Activated CD4-positive, alpha-beta T cell treated with anti-CD3 and anti-CD28 coated beads, Interleukin-2, amount 50 U/mL, for 24 hours (primary cell): ENCODE measurements around the gene CTSW.

ENCODE experiments used
- DNase-seq, 2 donors: peaks; one replicate each; pipeline ENCODE4 v3.0.0-alpha.2; 2020; ENCODE audit warnings: low read depth in 1 of 2, low spot score in 1 of 2

The CTSW gene

DNA sequence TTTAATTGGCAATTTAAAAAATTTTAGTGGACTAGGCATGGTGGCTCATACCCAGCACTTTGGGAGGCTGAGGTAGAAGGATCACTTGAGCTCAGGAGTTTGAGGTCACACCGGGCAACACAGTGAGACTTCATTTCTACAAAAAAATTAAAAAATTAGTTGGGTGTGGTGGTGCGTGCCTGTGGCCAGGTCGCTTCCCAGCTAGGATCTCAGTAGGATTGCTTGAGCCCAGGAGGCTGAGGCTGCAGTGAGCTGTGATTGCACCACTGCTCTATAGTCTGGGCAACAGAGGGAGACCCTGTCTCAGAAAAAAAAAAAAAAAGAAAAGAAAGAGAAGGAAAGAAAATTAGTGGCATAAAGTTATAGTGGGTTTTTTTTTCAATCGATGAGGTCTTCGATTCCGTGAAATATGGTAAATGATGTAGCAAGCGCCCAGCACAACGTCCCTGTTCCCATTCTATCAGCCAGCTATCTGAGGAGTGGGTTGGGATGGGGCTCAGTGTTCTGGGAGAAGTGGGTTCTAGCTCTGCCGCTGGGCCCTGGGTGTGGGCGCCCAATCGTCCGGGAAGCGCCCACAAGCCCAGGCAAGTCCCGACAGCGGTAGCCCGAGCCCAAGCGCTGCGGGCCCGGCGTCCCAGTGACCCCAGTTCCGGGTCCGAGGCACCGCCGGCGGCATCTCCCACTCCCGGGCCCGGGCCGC, 19.2 kb downstream of the CTSW start:
- no peak for DNase-seq

DNA sequence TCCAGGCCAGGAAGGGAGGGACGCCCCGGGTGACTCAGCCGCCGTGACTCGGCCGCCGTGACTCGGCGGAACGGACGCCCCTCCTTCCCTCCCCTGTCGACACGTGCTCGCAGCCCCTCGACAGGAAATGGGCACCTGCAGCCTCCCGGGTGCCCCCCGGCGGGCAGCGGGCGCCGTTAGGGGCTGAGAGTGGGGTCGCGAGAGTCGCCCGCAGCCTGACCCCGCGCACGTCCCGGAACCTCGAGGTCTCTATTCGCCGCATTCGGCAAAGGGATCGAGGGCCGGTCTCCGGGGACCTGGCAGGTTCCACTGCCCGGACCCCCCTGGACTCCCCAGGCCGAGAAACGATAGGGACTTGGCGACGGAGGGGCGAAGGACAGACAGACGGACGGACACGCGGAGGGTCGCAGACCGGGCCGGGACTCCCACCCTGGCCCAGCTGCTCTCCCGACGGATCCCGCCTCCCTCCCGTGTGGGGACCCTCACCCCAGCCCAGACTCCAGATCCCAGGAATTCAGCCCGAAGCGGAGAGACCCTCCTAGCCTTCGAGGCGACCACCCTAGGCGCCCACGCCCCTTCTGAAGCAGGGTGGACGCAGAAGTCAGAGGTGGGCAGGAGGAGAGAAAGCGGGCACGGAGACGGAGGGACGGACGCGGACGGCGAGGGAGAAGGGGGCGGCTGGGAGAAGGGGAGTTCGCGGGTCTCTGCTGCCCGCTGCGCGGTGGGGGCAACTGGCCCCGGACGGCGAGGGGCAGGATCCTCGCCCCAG, 19.9 kb downstream of the CTSW start:
- peak; percentile 55 to 69 for DNase-seq

DNA sequence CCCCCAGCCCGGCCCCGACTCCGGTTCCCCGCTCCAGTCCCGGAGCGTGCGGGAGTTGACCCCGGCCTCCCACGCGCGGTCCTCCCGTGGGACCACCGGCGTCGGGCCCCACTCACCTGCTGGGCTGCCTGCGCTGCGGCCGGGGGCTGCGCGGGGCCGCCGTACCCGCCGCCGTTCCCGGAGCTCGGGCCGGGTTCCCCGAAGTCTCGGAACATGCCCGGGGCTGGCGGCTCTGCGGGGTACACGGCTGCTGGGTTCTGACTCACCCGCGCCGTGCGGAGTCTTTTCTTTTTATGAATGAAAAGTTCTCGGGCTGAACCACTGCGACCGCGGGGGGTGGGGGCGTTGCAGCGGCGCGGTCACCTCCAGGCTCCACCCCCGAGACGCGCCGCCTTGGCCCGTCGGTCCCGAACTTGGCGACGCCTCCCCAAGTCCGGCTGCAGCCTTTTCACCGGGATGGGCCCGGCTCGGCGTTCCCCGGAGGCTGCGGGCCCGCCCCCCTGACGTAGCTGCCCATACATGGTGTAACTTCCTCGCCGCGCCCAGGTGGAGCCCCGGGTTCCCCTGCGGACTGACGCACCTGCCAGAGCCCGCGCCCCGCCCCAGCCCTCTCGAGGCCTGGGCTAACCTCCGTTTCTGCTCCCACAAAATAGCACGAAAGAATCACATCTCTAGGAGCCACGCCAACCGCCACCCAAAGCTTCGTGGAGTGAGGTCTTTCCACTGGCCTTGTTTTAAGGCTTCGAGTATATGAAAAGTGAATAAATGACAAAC, 20.7 kb downstream of the CTSW start, which contains the start of gene FOSL1:
Gene FOSL1, minus strand, starts transcription at position 264 of the 774 bp plus-strand sequence. Its CDS starts 49 bp downstream, at position 215.
- peak; percentile 87 to 89 for DNase-seq

DNA sequence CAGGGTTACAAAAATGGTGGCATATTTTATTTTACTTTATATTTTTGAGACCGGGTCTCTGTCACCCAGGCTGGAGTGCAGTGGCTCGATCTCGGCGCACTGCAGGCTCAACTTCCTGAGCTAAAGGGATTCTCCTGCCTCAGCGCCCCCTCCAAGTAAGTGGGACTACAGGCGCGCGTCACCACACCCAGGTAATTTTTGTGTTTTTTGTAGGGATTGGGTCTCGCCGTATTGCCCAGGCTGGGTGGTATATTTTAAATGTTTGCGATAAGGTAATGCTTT, 21.2 kb downstream of the CTSW start:
- DNase-seq: no peak

DNA sequence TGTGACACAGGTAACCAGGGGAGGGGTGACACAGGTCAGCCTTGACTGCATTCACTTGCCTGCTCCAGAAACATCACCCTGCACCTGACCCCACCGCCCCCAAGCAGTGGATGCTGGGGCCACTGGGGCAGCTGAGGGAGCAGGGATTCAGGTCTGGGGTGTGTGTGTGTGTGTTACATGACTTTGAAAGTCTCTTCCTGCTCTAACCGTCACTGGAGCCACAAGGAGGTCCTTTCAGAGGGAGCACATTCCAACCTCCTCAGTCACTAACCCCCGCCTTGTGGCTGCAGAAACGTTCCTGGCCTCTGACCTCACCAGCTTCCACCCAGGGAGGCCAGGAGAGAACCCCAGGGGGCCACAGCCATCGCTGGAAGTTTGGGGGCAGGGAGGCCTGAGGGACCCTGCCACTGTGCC, 23.4 kb downstream of the CTSW start:
- no peak for DNase-seq

DNA sequence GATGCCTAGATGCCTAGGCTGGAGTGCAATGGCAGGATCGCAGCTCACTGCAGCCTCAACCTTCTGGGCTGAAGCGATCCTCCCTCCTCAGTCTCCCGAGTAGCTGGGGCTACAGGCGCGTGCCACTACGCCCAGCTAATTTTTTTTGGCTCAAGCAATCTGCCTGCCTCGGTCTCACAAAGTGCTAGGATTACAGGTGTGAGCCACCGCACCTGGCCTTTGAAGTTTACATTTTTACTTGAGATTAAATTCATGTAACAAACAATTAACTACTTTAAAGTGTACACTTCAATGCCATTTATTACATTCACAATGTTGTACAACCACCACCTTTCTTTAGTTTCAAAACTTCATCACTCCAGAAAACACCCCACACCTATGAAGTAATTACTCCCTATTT, 24.1 kb downstream of the CTSW start:
- DNase-seq: no peak

DNA sequence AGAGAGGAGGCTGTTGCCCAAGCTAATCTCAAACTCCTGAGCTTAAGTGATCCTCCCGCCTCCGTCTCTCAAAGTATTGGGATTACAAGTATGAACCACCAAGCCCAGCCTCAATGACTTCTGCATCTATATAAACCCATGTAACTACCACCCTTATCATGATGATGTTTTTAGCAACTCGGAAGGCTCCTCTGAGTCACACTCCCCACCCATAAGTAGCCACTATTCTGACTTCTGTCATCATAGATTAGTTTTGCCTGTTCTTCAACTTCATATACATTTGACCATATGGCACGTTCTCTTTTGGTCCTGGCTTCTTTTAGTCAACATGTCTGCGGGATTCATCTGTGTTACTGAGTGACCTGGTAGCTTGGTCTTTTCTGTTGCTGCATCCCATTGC, 27.0 kb downstream of the CTSW start:
- no peak for DNase-seq

DNA sequence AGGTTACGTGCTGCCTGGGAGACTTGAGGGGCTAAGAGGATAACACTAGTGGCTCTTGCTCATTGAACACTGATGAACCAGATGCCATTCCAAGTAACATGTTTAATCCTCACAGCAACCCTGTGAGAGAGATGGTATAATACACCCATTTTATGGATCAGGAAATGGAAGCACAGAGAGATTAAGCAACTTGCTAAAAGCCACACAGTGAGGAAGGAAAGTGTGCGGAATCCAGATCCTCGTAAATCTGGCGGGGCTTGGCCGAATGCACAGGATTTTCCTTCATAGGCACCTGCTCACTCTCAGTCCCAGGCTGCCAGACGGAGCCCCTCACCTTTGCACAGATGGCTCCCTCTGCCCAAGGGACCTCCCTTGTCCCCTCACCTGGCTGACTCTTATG, 28.2 kb downstream of the CTSW start:
- no peak for DNase-seq

DNA sequence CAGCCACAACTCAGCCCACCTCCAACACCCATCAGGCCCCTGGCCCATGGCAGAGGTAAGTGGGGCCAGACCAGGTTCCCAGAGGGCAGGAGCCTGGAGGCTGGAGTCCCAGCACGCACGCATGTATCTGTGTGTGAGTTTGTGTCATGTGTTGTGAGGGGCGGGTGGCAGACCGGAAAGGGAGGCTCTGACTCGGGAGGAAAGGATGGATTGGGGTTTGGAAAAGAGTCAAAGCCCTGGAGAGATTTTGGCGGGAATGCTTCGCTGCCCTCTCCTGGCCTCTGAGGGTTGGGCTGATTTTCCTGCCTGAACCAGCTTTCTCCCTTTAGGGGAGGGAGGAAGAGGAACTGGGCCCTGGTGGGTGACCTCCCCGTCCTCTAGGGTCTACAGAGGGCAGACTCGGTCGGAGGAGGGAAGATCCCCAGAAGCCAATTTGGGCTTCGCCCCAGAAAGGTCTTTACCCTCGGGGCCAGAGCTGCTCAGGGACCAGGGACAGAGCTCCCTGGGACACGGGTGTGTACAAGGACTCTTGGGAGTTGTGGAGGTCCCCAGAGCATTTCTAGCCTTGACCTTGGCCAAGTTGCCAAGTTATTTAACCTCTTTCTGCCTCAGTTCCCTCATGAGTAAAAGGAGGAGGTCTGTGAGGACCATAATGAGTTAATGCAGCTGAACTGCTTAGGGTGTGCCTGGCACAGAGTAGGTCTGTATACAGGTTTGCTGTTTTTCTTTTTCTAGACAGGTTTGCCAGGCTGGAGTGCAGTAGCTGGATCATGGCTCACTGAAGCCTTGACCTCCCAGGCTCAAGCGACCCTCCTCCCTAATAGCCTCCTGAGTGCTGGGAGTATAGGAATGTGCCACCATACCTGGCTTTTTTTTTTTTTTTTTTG, 32.3 kb downstream of the CTSW start:
- DNase-seq: no peak

DNA sequence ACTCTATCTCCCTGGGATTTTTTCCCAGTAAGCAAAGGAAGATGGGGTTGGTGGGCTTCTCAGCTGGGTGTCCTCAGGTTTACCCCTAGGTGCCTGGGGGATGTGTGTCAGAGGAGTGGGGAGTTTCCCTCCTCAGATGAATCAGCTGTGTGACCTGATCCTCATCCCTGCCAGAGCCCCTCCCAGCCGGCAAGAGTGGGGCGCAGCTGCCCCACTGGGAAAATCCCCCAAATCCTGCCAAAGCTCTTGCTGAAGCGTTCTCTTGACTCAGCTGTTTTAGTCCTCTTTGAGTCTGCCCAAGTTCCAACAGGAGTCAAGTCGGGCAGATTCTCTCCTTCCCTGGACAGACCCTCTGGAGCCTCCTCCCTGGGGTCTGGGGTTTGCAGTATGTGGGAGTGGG, 33.2 kb downstream of the CTSW start:
- DNase-seq: no peak

DNA sequence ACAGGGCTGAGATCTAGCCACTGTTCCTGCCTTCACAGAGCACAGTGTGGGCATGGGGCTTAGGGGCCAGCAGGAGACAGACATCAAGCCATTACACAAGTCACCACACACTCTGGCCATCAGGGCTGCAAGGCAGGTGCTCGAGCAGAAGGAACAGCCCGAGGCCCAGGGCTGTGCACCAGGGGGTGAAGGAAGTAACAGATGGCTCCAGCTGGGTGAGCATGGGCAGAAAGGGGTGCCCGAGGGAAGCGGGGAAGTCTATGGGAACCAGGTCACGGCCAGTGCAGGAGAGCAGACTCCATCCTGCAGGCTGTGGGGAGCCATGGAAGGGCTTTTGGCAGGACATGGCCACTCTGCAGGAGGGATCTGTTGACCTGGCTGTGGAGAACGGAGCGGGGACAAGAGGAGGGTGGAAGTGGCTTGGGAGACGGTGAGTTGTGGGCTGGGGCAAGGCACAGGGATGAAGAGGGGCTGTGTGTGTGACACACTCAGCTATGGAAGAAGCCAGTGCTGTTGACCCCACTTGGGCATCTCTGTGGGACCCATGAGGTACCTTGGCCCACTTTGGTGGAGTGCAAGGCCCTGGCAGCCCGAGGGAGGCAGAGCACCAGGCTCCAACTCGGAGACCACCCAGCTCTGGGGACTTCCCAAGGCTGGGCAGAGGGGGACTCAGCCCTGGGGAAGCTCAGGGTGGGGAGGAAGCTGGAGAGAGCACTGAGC, 35.6 kb downstream of the CTSW start:
- no peak for DNase-seq

DNA sequence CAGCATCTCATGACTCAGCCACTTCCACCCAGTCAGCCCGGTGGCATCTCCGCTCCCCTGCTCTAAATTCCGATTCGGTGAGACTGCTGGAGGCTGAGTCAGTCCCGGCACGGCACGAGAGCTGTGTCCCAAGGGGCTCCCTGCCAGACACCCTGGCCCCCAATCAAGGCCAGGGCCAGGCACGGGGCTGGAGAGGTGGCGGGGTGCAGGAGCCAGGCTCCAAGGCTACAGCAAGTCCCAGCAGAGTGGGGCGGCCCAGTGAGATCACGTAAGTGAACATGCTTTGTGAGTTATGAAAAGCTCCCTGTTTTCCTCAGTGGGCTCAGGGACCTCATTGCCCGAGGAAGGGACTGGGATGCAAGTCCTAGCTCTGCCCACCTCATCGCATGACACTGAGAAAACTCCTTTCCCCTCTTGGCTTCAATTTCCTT, 36.2 kb downstream of the CTSW start:
- no peak for DNase-seq

DNA sequence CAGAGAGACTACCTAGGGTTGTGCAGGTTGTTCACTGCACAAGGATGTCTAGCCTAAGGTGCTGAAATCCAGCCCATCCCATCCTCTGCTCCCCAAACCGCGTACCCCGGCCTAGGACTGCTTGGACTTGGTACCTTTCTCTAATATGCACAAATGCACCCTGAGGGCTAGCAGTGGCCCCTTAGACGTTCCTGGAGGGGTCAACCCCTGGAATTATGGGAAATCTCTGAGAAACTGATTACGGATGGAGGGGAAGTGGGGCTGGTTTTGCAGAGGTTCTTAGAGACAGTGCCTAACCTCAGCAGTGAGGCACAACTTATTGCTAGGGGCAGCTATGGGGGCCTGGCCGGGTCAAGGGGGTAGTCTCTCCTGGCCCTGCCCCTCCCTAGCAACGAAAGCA, 36.8 kb downstream of the CTSW start:
- DNase-seq: no peak

DNA sequence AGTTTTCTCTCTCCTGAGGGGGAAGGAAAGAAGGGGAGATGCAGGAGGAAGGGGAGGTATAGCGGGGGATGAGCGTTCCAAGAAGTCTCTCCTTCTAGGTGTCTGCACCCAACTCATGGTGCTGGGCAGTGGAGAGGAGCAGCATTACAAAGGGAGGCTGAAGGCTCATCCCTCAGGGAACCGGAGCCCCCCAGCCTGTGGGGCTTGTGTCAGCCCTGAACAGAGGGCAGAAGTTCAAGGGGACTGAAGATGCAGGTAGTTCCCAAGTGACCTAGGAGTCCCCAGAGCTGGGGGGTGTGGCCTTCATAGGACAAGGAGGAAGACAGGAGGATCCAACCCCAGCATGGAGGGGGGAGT, 37.4 kb downstream of the CTSW start:
- DNase-seq: no peak

DNA sequence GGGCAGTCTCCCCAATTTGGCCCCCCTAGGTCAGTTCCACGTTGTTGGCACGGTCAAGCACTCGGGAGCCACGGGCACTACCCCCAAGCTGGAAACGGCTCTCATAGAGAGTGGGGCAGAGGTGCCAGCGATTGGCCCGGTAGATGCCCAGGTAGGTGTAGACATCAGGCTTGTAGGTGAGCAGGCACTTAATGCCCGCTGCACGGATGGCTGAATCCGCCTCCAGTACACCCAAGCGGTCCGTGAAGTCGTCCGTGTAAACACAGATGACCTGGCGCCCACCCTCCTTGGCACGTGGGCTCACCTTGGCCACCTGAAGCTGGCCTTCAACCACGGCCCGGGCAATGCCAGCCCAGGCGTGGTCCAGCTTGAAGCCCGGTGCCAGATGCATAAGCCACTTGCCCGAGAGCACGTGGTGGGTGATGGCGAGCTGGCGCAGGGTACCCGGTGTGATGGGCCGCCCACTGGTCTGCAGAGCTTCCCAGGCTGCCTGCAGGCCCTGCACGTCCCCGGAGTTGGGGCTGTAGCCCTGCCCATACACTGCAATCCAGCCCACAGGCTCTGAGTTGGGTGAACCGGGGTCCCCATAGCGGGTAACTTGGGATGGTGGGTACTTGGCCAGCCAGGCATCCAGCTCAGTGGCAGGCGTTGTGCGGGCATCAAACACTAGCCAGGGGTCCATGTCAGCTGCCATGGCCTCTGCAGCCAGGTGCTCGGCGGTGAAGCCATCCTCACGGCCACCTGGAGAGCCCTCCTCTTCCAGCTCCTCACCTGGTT, 38.0 kb downstream of the CTSW start:
- no peak for DNase-seq

DNA sequence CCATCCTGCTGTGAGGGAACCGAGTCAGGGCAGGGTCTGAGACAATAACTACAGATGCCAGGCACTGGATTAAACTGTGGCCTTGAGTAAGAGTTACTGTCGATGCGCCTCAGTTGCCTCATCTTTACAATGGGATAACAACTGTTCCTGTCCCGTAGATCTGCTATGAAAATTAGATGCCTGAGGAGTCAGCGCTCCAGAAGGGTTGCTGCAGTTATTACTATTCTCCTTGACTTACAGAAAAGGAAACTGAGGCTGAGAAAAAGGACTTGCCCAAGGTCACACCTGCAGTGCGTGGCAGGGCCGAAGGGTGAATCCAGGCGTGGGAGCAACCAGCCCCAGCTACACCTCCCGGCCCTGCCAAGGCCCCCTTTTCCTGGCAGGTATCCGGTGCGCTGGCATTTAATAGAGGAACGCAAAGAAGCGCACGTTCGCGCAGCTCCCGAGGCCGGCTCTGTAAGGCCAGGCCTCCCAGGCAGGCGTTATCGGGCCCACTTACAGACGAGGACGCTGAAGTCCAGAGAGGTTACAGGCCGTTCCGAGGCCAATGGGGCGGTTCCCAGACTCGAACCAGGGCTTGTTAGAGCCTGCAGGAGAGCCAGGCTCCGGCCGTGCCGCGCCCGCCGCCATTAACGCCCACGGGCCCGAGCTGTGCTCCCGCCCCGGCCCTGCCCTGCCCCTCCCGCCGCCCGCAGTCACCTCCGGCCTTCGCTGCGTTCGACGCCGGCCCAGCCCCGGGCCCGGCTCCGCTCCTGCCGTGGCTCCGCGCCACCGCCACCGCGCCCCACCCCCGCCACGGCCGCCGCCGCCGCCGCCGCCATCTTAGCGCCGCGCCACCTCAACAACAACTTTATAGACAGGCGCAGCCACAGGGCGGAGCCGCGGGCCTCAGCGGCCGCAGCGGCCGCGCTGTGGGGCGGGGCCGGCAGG, 38.8 kb downstream of the CTSW start, which contains the start of gene C11orf68:
Gene C11orf68, minus strand, starts transcription at position 852 of the 930 bp plus-strand sequence. Its CDS starts 31 bp downstream, at position 821.
- DNase-seq: no peak

DNA sequence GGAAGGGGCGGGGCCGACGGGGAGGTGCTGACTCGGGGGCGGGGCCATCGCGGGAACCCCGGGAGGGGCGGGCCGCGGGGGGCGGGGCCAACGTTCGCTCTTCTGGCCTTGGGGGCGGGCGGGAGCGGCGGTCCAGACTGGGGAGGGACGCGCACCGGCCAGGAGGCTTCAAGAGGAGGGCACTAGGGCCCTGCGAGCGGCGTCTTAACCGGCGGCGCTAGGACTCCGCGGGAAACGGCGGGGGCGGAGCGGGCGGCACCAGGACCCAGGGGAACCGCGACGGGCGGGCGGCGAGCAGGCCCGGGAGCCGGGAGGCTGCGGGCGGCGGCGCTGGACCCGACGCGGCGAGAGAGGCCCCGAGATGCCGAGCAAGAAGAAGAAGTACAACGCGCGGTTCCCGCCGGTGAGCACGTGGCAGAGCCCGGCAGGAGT, 39.5 kb downstream of the CTSW start, which contains the start of gene DRAP1:
Gene DRAP1, plus strand, starts transcription at position 286 of the 432 bp plus-strand sequence. Its CDS starts 76 bp downstream, at position 362.
- DNase-seq: peak; percentile 98 to 99
